Activated CD4-positive, alpha-beta T cell treated with anti-CD3 and anti-CD28 coated beads, Interleukin-2, amount 50 U/mL, for 4 hours (primary cell): ENCODE results near the gene ACBD3.

Source experiments
- DNase-seq, 2 experiments: peaks; one replicate each; pipeline ENCODE4 v3.0.0-alpha.2; 2020

The ACBD3 gene

GRCh38 chr1:226199971-226200370, 13.4 kb upstream of the ACBD3 start:
- DNase-seq: no peak

- no peak for DNase-seq
Observed at GRCh38 chr1:226195144-226195543, 8.6 kb upstream of the ACBD3 start.

GRCh38 chr1:226187380-226187779, 839 bp upstream of the ACBD3 start:
- no peak for DNase-seq

GRCh38 chr1:226187019-226187322, 430 bp upstream of the ACBD3 start:
- DNase-seq: no peak

- DNase-seq: no peak
Observed at GRCh38 chr1:226185141-226186036, 1.2 kb downstream of the ACBD3 start.

- no peak for DNase-seq
Observed at GRCh38 chr1:226181996-226182714, 4.4 kb downstream of the ACBD3 start.

- no peak for DNase-seq
Observed at GRCh38 chr1:226176870-226177269, 9.7 kb downstream of the ACBD3 start.

GRCh38 chr1:226172589-226172988, 14.0 kb downstream of the ACBD3 start:
- DNase-seq: no peak

GRCh38 chr1:226166341-226166740, 20.2 kb downstream of the ACBD3 start:
- no peak for DNase-seq

GRCh38 chr1:226164154-226164553, 22.4 kb downstream of the ACBD3 start:
- no peak for DNase-seq

GRCh38 chr1:226162898-226163297, 23.6 kb downstream of the ACBD3 start:
- DNase-seq: no peak

GRCh38 chr1:226158983-226159382, 27.6 kb downstream of the ACBD3 start:
- no peak for DNase-seq

GRCh38 chr1:226158457-226158856, 28.1 kb downstream of the ACBD3 start:
- no peak for DNase-seq

GRCh38 chr1:226157761-226158316, 28.7 kb downstream of the ACBD3 start:
- DNase-seq: no peak

GRCh38 chr1:226154593-226154992, 31.9 kb downstream of the ACBD3 start:
- no peak for DNase-seq

- DNase-seq: no peak
Observed at GRCh38 chr1:226149806-226150205, 36.7 kb downstream of the ACBD3 start.

GRCh38 chr1:226148121-226148648, 38.4 kb downstream of the ACBD3 start:
- no peak for DNase-seq

GRCh38 chr1:226144045-226144444, 42.5 kb downstream of the ACBD3 start:
- DNase-seq: no peak

GRCh38 chr1:226135709-226136108, 50.8 kb downstream of the ACBD3 start:
- DNase-seq: no peak

GRCh38 chr1:226135059-226135651, 51.4 kb downstream of the ACBD3 start:
- no peak for DNase-seq

- DNase-seq: no peak
Observed at GRCh38 chr1:226134170-226135058, 52.1 kb downstream of the ACBD3 start.

GRCh38 chr1:226133504-226134123, 52.9 kb downstream of the ACBD3 start:
- no peak for DNase-seq
